Liver (tissue), 9 donors: ENCODE measurements around the gene KPNB1. TPM values are rescaled to one million over a fixed set of nuclear protein-coding genes. Genes with fewer than 3 reads are reported as not detected.

Source experiments
- DNase-seq: peaks from one replicate; pipeline ENCODE4 v3.0.0-alpha.2; 2017; ENCODE audit warnings: low spot score
- H3K27ac ChIP-seq, 2 donors: one replicate each; pipeline ENCODE4 v1.7.0; 2013; ENCODE audit warnings: inconsistent platforms in 2 of 2, low read length in 2 of 2, control low read depth in 1 of 2, low read depth in 1 of 2, mild to moderate bottlenecking in 1 of 2
- H3K27me3 ChIP-seq, 4 donors: one replicate each; pipeline versions ENCODE4 v1.6.1 to v1.7.0; 2013; ENCODE audit warnings: low read length in 3 of 4, inconsistent platforms in 1 of 4, mild to moderate bottlenecking in 1 of 4, moderate library complexity in 1 of 4; ENCODE audit not compliant: control insufficient read depth in 4 of 4, insufficient read depth in 4 of 4
- H3K36me3 ChIP-seq, 4 donors: one replicate each; pipeline versions ENCODE4 v1.6.1 to v1.7.0; 2013; ENCODE audit warnings: low read length in 3 of 4, mild to moderate bottlenecking in 3 of 4, low read depth in 1 of 4, moderate library complexity in 1 of 4; ENCODE audit not compliant: control insufficient read depth in 4 of 4, insufficient read depth in 3 of 4
- H3K4me1 ChIP-seq, 4 donors: one replicate each; pipeline versions ENCODE4 v1.6.1 to v1.7.0; 2013; ENCODE audit warnings: low read length in 3 of 4, mild to moderate bottlenecking in 3 of 4, moderate library complexity in 1 of 4; ENCODE audit not compliant: control insufficient read depth in 4 of 4, insufficient read depth in 4 of 4
- H3K4me3 ChIP-seq, 3 donors: one replicate each; pipeline versions ENCODE4 v1.6.1 to v1.7.0; 2013; ENCODE audit warnings: low read length in 3 of 3, control low read depth in 1 of 3, low read depth in 1 of 3, mild to moderate bottlenecking in 1 of 3
- H3K9ac ChIP-seq, 2 donors: one replicate each; pipeline ENCODE4 v1.7.0; 2013; ENCODE audit warnings: low read length in 2 of 2, mild to moderate bottlenecking in 2 of 2, moderate library complexity in 2 of 2, control low read depth in 1 of 2, low read depth in 1 of 2
- H3K9me3 ChIP-seq, 4 donors: one replicate each; pipeline versions ENCODE4 v1.6.1 to v1.7.0; 2013; ENCODE audit warnings: low read length in 3 of 4; ENCODE audit not compliant: control insufficient read depth in 4 of 4
- ATF3 ChIP-seq: IDR thresholded peaks from 2 replicates; pipeline ENCODE4 v1.6.1; 2016; ENCODE audit warnings: antibody characterized with exemption
- FOXA1 ChIP-seq: IDR thresholded peaks from 2 replicates; pipeline ENCODE4 v1.6.1; 2016; ENCODE audit warnings: antibody characterized with exemption
- FOXA2 ChIP-seq: IDR thresholded peaks from 2 replicates; pipeline ENCODE4 v1.6.1; 2016; ENCODE audit warnings: antibody characterized with exemption
- GABPA ChIP-seq, 2 donors: IDR thresholded peaks in 1 of 2; conservative IDR thresholded peaks in 1 of 2; 2 replicates each; pipeline ENCODE4 v1.6.1; 2016; ENCODE audit warnings: antibody characterized with exemption in 2 of 2, mild to moderate bottlenecking in 1 of 2, moderate library complexity in 1 of 2
- HNF4G ChIP-seq: IDR thresholded peaks from 2 replicates; pipeline ENCODE4 v1.6.1; 2016; ENCODE audit warnings: antibody characterized with exemption
- JUND ChIP-seq, 2 donors: IDR thresholded peaks; 2 replicates each; pipeline ENCODE4 v1.6.1; 2016; ENCODE audit warnings: antibody characterized with exemption in 2 of 2
- RAD21 ChIP-seq, 2 donors: IDR thresholded peaks; 2 replicates each; pipeline ENCODE4 v1.6.1; 2016; ENCODE audit warnings: antibody characterized with exemption in 2 of 2, mild to moderate bottlenecking in 2 of 2
- REST ChIP-seq: IDR thresholded peaks from 2 replicates; pipeline ENCODE4 v1.6.1; 2016; ENCODE audit warnings: antibody characterized with exemption, mild to moderate bottlenecking
- SP1 ChIP-seq: IDR thresholded peaks from 2 replicates; pipeline ENCODE4 v1.6.1; 2018; ENCODE audit warnings: antibody characterized with exemption, mild to moderate bottlenecking
- TAF1 ChIP-seq: conservative IDR thresholded peaks from 2 replicates; pipeline ENCODE4 v1.6.1; 2016; ENCODE audit warnings: antibody characterized with exemption, mild to moderate bottlenecking
- YY1 ChIP-seq: IDR thresholded peaks from 2 replicates; pipeline ENCODE4 v1.6.1; 2016; ENCODE audit warnings: antibody characterized with exemption, mild to moderate bottlenecking
- WGBS: extraction: QIAGEN DNeasy Blood & Tissue Kit; methylation state at CpG from one replicate; pipeline ENCODE4 v1.1.7; 2013; 5-methylcytosine and 5-hydroxymethylcytosine counted together
- polyA plus RNA-seq, 2 donors: library from polyadenylated mRNA; stranded (reverse) in 1 of 2; unstranded in 1 of 2; fragments of 200-250 nt in 1 of 2; fragments of >200 nt in 1 of 2; fragmentation: Nextera tagmentation in 1 of 2; extraction: Ambion mirVana in 1 of 2; gene quantifications; one replicate each; pipeline versions ENCODE4 v1.2.1 to v1.2.3, GENCODE V29; 2013 to 2015
- total RNA-seq, 2 donors: library from RNA; depleted of rRNA; stranded (reverse); fragments of >200 nt; gene quantifications; one replicate each; pipeline ENCODE4 v1.2.3, GENCODE V29; 2014
- TF ChIP-seq, protein P1 (sequence below): IDR thresholded peaks from 2 replicates; pipeline ENCODE4 v1.6.1; 2016; ENCODE audit warnings: antibody characterized with exemption
- donor health status: healthy.
- donor health status: healthy.
- donor health status: healthy.
- donor health status: healthy.
- donor health status: healthy.

The KPNB1 gene
- total and polyA plus RNA-seq, 4 donors: 27.6 to 114 (median 75.0) TPM

DNA sequence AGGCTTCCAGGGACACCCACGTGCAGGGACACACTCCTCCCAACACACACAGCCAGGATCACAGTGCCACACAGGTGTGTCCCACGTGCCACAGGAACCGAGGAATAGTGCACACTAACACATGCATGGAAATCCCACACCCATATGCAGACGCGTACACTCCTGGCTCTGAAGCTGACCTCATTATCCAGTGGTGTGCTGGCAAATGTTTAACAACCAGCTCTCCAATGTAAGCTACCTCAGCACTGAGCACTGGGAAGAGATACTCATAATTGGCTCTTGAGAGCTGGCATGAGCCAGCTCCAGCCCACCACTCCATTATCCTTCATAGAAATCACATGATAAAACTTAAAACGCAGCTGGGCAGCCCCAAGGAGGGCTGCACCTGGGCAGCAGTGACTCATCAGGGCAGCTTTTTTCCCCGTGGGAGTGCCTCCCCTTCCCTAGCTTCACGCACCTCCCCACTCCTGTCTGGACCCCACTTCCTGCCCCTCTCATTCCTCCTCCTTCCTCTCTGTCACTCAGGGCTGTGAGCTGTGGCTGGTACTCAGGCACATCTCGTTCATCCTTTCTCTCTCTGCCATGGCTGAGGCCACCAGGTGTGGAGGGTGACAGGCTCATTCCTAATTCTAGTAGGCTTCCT, 68.4 kb downstream of the KPNB1 start:
- H3K4me1 ChIP-seq: peaks cover 0 to 4% (median 0%) of the 10 kb centered on the region in 4 donors
- 37% methylated on average over 9 of the region's 9 CpGs for WGBS
- no peak for TF ChIP-seq RAD21 (IDR thresholded peaks at IDR 0.05)

GRCh38 chr17:47718634-47719405, 69.1 kb downstream of the KPNB1 start:
- no peak overlapping the region for H3K9ac ChIP-seq
- H3K4me1 ChIP-seq: peaks cover 0 to 4% (median 0%) of the 10 kb centered on the region in 4 donors
- H3K9me3 ChIP-seq: no peaks in the 10 kb centered on the region
- DNase-seq: no peak
- H3K4me3 ChIP-seq: no peak overlapping the region
- WGBS: 60% methylated on average over 8 of the region's 8 CpGs
- H3K36me3 ChIP-seq: no peaks in the 10 kb centered on the region
- peaks cover 0 to 9% (median 6%) of the 10 kb centered on the region in 4 donors for H3K27me3 ChIP-seq
- no peak overlapping the region for H3K27ac ChIP-seq
- no peak for TF ChIP-seq JUND (IDR thresholded peaks at IDR 0.05)
- TF ChIP-seq REST: no peak
- no peak for TF ChIP-seq TAF1
- no peak for TF ChIP-seq SP1
- TF ChIP-seq, protein P1, sequence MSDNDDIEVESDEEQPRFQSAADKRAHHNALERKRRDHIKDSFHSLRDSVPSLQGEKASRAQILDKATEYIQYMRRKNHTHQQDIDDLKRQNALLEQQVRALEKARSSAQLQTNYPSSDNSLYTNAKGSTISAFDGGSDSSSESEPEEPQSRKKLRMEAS: no peak
- TF ChIP-seq YY1: no peak
- no peak for TF ChIP-seq FOXA2
- TF ChIP-seq GABPA (IDR thresholded peaks at IDR 0.05 in 1 of 2, conservative IDR thresholded peaks at IDR 0.05 in 1 of 2): no peak

More for the DNA sequence above, 68.4 kb downstream of the KPNB1 start:
- Histone ChIP-seq H3K9me3 (no peaks in the 10 kb centered on the region), H3K27ac (no peak overlapping the region), H3K36me3 (no peaks in the 10 kb centered on the region), H3K27me3 (peaks cover 0 to 9% (median 6%) of the 10 kb centered on the region in 4 donors), H3K4me3 (no peak overlapping the region), H3K9ac (no peak overlapping the region)
- DNase-seq: no peak

GRCh38 chr17:47719411-47720152, 69.9 kb downstream of the KPNB1 start:
- Histone ChIP-seq H3K27me3 (peaks cover 0 to 9% (median 6%) of the 10 kb centered on the region in 4 donors), H3K9me3 (no peaks in the 10 kb centered on the region), H3K27ac (no peak overlapping the region), H3K36me3 (no peaks in the 10 kb centered on the region), H3K4me1 (peaks cover 0 to 4% (median 0%) of the 10 kb centered on the region in 4 donors), H3K4me3 (no peak overlapping the region), H3K9ac (no peak overlapping the region)
- no peak for TF ChIP-seq ATF3
- TF ChIP-seq, protein P1: no peak
- TF ChIP-seq JUND (IDR thresholded peaks at IDR 0.05): no peak
- no peak for TF ChIP-seq HNF4G
- no peak for TF ChIP-seq REST
- no peak for TF ChIP-seq FOXA1
- no peak for TF ChIP-seq FOXA2
- no peak for TF ChIP-seq TAF1
- 70% methylated on average over 9 of the region's 9 CpGs for WGBS
- no peak for DNase-seq
